ENCODE data around the gene USP30. TPM values are rescaled to one million over a fixed set of nuclear protein-coding genes. Genes with fewer than 3 reads are reported as not detected.

The USP30 gene
- total and polyA plus RNA-seq, 12 donors = 9.3 to 36.1 (median 23.8) TPM

DNA sequence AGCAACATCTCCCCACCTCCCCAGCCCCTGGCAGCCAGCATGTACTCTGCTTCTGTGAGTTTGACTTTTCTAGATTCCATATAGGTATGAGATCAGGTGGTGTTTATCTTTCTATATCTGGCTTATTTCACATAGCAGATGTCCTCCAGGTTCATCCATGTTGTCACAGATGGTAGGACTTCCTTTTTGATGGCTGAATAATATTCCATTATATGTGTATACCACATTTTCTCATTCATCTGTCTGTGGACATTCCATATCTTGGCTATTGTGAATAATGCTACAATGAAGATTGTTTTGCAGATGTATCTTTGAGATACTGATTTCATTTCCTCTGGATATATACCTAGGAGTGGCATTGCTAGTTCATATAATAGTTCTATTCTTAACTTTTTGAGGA, 22.5 kb downstream of the USP30 start:
- Histone ChIP-seq H3K4me1 (replicated peaks in 1 of 2) (no peaks in the 10 kb centered on the region), H3K36me3 (replicated peaks in 1 of 2) (peaks cover 0 to 46% of the 10 kb centered on the region in 2 donors), H3K9me3 (replicated peaks in 1 of 3) (peaks cover 0 to 4% (median 3%) of the 10 kb centered on the region in 3 donors), H3K27me3 (no peaks in the 10 kb centered on the region), H3K27ac (no peak overlapping the region), H3K4me3 (no peak overlapping the region)
- intact Hi-C loops (cut with DNase I) = no loop called here
- no peak for DNase-seq
- TF ChIP-seq, protein P1, sequence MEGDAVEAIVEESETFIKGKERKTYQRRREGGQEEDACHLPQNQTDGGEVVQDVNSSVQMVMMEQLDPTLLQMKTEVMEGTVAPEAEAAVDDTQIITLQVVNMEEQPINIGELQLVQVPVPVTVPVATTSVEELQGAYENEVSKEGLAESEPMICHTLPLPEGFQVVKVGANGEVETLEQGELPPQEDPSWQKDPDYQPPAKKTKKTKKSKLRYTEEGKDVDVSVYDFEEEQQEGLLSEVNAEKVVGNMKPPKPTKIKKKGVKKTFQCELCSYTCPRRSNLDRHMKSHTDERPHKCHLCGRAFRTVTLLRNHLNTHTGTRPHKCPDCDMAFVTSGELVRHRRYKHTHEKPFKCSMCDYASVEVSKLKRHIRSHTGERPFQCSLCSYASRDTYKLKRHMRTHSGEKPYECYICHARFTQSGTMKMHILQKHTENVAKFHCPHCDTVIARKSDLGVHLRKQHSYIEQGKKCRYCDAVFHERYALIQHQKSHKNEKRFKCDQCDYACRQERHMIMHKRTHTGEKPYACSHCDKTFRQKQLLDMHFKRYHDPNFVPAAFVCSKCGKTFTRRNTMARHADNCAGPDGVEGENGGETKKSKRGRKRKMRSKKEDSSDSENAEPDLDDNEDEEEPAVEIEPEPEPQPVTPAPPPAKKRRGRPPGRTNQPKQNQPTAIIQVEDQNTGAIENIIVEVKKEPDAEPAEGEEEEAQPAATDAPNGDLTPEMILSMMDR (IDR thresholded peaks at IDR 0.05) = no peak
- no peak for TF ChIP-seq POLR2A (IDR thresholded peaks at IDR 0.05)

DNA sequence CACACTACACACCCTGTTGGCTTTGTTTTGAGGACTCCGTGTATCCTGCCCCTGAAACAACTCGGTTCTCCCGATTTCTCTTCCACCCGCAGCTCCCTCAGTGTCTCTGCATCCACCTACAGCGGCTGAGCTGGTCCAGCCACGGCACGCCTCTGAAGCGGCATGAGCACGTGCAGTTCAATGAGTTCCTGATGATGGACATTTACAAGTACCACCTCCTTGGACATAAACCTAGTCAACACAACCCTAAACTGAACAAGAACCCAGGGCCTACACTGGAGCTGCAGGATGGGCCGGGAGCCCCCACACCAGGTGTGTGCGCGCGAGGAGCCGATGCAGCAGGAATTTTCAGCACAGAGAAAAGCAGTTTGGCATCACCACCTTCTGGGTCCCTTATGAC, 30.4 kb downstream of the USP30 start:
- Histone ChIP-seq H3K4me1 (replicated peaks in 1 of 2) (peaks cover 7 to 8% of the 10 kb centered on the region in 2 donors), H3K36me3 (replicated peaks in 1 of 2) (peaks cover 0 to 66% of the 10 kb centered on the region in 2 donors), H3K4me3 (no peak overlapping the region), H3K27me3 (no peaks in the 10 kb centered on the region), H3K9me3 (replicated peaks in 1 of 3) (peaks cover 0 to 4% (median 3%) of the 10 kb centered on the region in 3 donors), H3K27ac (no peak overlapping the region)
- no peak for TF ChIP-seq POLR2A (IDR thresholded peaks at IDR 0.05)
- TF ChIP-seq, protein P1 (IDR thresholded peaks at IDR 0.05) = no peak
- intact Hi-C loops (cut with DNase I) = no loop called here
- no peak for DNase-seq
- WGBS, 4 donors = 92 to 98% (median 95%) methylated on average over 11 to 14 of the region's 14 CpGs

DNA sequence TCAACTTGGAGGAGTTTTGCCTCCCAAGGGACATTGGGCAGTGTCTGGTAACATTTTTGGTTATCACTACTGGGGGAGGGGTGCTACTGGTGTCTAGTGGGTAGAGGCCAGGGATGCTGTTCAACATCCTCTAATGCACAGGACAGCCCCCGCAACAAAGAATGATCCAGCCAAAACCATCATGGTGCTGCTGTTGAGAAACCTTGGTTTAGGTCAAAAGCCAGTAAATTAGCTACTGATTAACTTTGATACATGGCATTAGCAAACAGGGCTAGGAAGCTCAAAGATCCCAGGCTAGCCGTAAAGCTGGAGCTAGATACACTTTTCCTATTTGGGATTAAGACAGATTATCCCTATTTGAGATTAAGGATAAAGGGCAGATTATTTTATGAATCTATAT, 32.0 kb downstream of the USP30 start:
- Histone ChIP-seq H3K27ac (no peak overlapping the region), H3K36me3 (replicated peaks in 1 of 2) (peaks cover 0 to 79% of the 10 kb centered on the region in 2 donors), H3K9me3 (replicated peaks in 1 of 3) (no peaks in the 10 kb centered on the region), H3K4me1 (replicated peaks in 1 of 2) (peaks cover 9 to 11% of the 10 kb centered on the region in 2 donors), H3K4me3 (no peak overlapping the region), H3K27me3 (no peaks in the 10 kb centered on the region)
- no peak for DNase-seq
- 92 to 100% (median 96%) methylated on average over 2 of the region's 2 CpGs for WGBS, 4 donors
- intact Hi-C loops (cut with DNase I) = no loop called here
- TF ChIP-seq, protein P1 (IDR thresholded peaks at IDR 0.05) = no peak
- no peak for TF ChIP-seq POLR2A (IDR thresholded peaks at IDR 0.05)

DNA sequence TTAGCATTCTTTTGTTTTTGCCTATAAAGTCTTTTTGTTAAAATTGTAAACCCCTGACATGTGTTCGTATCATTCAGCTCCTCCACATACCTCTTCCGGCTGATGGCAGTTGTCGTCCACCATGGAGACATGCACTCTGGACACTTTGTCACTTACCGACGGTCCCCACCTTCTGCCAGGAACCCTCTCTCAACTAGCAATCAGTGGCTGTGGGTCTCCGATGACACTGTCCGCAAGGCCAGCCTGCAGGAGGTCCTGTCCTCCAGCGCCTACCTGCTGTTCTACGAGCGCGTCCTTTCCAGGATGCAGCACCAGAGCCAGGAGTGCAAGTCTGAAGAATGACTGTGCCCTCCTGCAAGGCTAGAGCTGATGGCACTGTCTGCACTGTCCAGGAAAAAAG, 33.2 kb downstream of the USP30 start:
- Histone ChIP-seq H3K36me3 (replicated peaks in 1 of 2) (peaks cover 0 to 74% of the 10 kb centered on the region in 2 donors), H3K27me3 (no peaks in the 10 kb centered on the region), H3K27ac (no peak overlapping the region), H3K4me3 (no peak overlapping the region), H3K9me3 (replicated peaks in 1 of 3) (no peaks in the 10 kb centered on the region), H3K4me1 (replicated peaks in 1 of 2) (peaks cover 9 to 11% of the 10 kb centered on the region in 2 donors)
- intact Hi-C loops (cut with DNase I) = no loop called here
- TF ChIP-seq POLR2A (IDR thresholded peaks at IDR 0.05) = no peak
- TF ChIP-seq, protein P1 (IDR thresholded peaks at IDR 0.05) = no peak
- 95 to 99% (median 96%) methylated on average over 11 of the region's 11 CpGs for WGBS, 4 donors
- DNase-seq = no peak

All from adrenal gland (tissue), 12 donors.